Amniotic epithelial cell (primary cell): ENCODE measurements around the gene SIX5.
"Not testable (repeated sequence)": the region's sequence is repeated elsewhere in the genome, so short reads cannot be mapped to it uniquely, and the experiment has no call there.

ENCODE experiments used
- DNase-seq: peaks from one replicate; pipeline ENCODE4 v3.0.0-alpha.2; 2010; ENCODE audit warnings: low read depth

The SIX5 gene

DNA sequence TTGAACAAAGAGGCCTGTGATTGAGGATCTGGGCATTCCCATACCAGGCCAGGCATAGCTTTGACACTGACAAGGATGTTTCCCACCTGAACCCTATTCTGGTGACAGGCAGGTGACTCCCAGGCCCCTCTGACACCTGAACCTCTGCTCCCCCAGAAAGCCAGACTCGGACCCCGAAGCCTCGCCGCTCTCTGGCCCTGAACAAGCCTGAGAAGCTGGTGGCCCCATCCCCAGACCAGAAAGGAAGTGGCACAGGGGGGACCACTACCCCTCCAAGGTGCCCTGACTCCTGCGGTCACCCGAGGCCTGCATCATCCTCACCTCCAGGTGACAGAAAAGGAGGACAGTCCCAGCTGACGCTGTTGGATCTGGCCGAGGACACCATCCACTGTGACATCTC, 14.7 kb downstream of the SIX5 start:
- DNase-seq, result no peak

DNA sequence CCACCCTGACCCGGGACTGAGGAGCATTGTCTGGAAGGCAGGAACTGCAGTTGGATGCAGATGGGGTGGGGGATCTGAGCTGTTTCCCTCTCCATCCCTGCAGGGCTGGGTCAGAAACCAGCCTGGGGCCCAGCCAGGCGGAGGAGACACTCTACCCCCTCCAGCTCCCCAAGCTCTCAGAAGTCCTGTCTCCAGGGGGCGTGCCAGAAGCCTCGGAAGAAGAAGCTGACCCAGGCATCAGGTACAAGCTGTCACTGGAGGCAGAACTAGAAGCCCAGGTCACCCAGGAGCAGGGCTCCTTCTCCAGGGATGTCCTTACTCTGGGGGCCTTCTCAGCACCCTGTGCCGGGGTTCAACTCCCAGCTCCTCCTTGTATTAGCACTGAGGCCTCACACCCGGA, 15.5 kb downstream of the SIX5 start:
- DNase-seq, result no peak

DNA sequence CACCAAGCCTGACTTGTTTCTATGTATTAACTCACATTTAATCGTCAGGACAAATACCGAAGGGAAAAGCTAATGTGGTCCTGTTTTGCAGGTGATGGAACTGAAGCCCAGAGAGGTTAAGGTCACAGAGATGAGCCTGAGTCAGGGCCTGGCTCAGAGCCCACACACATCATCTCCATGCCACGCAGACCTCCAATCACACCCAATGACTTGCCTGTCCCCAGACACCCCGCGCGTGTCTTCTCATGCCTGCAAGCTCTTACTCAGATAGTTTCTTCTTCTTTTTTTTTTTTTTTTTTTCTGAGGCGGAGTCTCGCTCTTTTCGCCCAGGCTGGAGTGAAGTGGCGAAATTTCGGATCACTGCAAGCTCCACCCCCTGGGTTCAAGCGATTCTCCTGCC, 16.4 kb downstream of the SIX5 start:
- no peak for DNase-seq

DNA sequence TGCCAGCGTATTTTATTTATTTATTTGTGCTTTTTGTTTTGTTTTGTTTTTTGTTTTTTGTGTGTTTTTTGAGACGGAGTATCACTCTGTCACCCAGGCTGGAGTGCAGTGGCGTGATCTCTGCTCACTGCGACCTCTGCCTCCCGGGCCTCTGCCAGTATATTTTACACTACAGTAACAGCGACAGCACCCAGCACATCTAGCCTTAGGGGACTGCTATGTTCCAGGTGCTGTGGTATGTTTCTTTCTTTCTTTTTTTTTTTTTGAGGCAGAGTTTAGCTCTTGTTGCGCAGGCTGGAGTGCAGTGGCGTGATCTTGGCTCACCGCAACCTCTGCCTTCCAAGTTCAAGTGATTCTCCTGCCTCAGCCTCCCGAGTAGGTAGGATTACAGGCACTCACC, 17.6 kb downstream of the SIX5 start:
- not testable (repeated sequence) for DNase-seq

DNA sequence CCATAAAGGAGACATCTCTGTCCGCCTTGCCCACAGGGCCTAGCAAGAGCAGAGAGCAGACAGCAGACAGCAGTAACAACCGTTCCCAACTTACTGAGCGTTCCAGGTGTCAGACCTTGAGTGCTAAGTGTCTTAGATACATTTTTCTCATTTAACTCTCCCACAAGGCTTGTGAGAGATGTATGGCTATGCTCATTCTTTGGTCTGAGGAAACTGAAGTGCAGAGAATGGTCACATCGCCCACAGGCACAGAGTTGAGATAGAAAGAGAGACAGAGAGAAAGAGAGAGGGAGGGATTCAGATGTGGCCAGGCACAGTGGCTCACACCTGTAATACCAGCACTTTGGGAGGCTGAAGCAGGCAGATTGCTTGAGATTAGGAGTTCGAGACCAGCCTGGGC, 21.5 kb downstream of the SIX5 start:
- no peak for DNase-seq

DNA sequence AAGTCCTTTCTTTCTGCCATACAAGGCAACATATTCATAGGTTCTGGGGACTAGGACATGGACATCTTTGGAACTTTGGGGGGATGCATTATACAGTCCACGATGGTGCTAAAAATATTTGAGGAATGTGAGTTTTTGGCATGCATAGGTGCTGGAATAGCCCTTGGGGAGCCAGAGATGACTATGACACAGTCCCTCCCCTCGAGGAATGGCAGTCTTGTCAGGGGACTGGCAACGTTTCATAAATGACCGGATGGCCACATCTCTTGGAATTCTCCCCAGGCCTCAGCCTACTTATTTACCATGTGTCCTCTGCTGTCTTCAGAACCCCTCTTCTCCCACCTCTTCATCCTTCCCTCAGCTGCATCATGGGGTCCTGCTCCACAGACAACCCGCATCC, 22.2 kb downstream of the SIX5 start:
- DNase-seq, result no peak

DNA sequence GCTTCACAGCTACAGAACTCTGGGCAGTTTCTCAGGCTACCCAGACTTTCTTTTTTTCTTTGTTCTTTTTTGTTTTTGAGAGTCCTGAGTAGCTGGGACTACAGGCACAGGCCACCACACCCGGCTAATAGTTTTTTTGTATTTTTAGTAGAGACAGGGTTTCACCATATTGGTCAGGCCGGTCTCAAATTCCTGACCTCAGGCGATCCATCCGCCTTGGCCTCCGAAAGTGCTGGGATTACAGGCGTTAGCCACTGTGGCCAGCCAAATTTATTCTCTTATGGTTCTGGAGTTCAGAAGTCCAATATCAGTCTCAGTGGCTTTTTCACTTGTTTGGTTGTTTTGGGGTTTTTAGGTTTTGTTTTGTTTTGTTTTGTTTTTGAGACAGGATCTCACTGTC, 23.4 kb downstream of the SIX5 start:
- DNase-seq, result no peak

DNA sequence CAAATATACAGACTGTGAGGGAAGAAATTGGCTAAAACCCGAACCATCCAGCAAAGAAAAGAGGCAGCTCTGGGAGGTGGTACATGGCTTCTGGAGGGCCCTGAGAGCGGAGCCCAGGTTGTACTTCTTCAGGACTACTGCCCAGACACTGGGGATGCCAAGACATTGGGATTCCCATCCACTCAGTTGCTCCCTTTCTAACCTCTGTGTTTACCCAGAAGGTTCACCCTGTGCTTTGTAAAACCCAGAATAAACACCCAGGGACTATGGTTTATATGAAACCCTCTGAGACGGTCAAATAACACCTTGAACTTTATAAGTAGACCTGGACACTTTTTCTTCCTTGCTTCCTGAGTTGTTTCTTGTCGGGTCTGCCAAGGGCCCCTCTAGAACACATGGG, 26.1 kb downstream of the SIX5 start:
- no peak for DNase-seq

DNA sequence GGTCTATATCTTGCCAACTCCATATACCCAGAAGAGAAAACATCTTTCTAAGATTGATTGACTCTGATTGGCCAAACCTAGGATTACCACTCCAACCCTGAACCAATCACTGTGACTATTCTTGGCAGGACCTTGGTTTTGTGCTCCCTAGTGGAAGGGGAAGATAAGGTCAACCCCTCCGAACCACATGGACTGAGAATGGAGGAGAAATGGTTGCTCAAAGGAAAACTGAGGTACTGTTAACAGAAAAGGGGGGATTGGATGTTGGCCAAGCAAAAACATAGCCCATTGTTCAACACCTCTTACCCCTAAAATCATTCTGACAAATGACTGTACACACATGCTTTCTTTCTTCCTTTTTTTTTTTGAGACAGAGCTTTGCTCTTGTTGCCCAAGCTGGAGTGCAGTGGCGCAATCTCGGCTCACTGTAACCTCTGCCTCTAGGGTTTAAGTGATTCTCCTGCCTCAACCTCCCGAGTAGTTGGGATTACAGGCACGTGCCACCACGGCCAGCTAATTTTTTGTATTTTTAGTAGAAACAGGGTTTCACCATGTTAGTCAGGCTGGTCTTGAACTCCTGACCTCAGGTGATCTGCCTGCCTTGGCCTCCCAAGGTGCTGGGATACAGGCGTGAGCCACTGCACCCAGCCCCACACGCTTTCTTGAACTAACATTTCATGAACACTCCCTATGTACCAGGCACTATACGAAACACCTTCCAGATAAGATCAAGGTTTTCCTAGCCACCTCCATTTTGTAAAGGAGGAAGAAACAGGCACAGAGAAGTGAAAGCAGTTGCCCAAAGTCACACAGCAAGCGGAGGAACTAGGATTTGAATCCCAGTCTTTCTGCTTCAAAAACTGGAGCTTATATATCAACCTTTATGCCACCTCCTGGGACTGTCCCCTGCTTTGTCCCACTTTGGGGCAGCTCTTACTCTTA, 29.3 kb downstream of the SIX5 start:
- peak; percentile 21 for DNase-seq

DNA sequence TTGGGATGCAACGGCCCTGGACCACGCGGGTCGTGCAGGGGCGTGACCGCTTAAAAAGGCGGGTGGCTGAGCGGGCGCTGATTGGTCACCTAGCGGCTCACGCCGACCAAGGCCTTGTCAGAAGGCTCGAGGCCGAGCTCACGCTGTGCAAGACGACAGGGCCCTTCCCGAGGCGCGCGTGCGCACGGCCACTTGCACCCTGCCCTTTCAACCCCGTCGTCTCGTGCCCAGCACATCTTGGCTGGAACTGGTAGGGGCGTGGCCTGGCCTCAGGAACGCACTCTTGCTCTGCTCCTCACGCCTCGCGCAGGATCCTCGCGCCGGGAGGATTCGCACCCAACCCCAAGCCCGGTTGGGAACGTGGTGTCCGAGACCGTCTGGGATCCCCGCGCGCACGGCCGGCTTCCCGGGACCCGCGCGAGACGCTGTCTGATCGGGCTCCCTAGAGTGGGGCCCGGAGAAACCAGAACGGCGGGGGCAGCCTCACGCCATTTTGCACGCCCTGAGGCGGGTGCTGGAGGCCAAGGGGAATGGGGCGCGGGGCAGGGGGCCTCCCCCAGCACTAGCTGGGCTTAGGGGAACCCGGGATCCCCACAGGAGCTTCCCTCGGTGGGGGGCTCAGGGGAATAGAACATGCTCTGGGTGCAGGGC, 35.8 kb downstream of the SIX5 start, which contains the start of gene MEIOSIN:
TSS of gene MEIOSIN (plus strand) at position 280 of the 651 bp plus-strand sequence. CDS start 1,938 bp downstream, outside the sequence.
- no peak for DNase-seq

DNA sequence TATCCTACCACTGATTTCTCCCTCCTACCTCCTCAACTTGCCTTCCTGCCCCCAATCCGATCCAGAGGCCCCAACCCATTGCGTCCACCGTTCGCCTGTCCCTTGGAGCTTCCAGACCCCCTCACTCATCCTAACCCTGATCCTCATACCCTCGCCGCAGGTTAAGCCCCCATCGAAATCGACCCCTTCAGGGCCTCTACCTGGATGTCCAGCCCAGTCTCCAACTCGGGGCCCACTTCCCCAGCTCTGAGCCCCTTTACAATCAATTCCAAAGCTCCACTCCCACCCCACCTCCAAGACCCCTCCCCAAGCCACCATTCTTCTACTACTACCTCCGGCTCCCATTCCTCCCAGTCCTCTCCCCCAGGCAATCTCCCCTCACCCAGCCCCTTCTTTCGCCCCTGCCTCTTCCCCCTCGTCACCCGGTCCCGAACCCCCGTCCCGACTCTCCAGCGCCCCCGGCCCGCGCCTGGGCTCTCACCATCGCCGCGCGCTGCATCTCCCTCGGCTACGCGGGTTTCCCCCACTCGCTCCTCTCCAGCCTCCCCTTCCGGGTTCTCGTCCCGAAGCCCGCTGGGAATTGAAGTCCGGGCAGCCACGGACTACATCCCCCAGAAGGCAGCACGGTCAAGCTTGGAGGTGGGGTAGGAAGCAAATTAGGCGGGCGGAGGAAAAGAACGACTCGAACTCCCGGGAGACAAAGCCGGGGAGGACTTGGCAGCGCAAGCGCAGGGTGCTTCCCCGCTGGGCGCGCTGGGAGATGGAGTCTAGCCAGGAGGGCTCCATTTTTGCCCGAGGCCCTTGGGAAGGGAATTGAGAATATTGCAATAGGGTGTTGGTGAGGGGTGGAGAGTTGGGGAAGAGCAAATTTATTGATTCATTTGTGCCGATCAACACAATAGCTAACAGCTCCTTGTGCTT, 38.4 kb downstream of the SIX5 start, which contains the start of gene FBXO46:
TSS of gene FBXO46 (minus strand) at position 529 of the 921 bp plus-strand sequence. CDS start 17,401 bp downstream, outside the sequence.
- peak; percentile 98 for DNase-seq

DNA sequence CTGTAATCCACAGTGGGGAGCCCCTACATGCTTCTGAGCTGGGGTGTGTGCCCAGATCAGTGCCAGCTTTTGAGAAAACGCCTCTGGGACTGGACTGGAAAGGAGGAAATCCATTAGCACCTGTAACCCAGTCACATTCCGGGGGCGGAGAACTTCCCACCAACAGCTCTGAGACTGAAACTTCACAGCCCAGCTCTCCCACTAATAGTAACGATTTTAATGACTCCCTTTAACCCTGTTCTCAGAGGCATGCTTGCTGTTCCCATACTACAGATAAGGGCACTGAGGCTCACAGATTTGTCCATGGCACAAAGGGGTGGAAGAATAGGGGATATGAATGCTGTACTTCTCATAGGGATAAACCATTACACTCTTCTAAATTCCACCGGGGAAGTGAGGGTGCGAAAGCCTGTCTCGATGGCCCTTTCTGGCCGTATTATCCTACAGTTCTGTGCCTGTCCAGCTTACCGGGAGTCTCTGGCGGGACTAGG, 39.2 kb downstream of the SIX5 start:
- DNase-seq, result no peak

DNA sequence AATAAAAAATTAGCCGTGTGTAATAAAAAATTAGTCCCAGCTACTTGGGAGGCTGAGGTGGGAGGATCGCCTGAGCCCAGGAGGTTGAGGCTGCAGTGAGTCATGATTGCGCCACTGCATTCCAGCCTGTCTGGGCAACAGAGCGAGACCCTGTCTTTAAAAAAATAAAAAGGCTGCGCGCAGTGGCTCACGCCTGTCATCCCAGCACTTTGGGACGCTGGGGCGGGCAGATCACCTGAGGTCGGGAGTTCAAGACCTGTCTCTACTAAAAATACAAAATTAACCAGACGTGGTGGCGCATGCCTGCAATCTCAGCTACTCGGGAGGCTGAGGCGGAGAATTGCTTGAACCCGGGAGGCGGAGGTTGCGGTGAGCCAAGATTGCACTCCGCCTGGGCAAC, 40.4 kb downstream of the SIX5 start:
- DNase-seq, result not testable (repeated sequence)

DNA sequence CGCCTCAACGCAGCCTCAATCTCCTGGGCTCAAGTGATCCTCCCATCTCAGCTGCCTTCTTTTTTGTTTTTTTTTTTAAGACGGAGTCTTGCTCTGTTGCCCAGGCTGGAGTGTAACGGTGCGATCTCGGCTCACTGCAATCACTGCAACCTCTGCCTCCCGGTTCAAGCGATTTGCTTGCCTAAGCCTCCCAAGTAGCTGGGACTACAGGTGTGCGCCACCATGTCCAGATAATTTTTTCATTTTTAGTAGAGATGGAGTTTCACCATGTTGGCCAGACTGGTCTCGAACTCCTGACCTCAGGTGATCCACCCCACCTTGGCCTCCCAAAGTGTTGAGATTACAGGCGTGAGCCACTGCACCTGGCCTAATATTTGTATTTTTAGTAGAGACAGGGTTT, 49.0 kb downstream of the SIX5 start:
- DNase-seq, result not testable (repeated sequence)

DNA sequence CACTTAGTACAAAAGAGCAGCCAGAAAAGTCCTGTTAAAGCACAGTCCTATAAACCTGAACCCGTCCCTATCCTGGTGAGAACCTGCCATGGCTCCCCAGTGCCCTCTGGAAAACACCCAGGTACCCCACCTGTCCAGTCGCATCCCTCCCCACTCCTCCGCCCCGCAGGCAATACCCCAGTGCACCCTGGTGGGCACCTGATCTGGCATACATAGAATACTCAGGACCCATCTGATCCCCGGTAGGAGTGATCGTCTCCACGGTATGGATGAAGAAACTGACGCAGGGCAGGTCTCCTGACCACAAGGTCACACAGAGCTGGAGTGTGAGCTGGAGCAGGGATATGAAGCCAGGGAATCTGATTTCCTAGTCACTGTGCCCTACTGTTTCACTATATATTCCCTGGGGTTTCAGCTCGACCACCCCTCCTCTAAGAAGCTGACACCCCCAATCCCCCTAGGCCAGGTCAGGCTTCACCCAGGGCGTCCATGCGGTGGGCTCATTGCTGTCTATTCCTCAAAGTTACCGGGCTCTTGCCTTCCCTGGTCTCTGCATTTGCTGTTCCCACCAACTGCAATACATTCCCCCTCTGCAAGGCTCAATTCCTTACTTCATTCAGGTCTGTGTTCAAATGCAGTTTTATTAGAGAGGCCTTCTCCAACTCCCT, 50.9 kb downstream of the SIX5 start:
- peak; percentile 39 for DNase-seq

DNA sequence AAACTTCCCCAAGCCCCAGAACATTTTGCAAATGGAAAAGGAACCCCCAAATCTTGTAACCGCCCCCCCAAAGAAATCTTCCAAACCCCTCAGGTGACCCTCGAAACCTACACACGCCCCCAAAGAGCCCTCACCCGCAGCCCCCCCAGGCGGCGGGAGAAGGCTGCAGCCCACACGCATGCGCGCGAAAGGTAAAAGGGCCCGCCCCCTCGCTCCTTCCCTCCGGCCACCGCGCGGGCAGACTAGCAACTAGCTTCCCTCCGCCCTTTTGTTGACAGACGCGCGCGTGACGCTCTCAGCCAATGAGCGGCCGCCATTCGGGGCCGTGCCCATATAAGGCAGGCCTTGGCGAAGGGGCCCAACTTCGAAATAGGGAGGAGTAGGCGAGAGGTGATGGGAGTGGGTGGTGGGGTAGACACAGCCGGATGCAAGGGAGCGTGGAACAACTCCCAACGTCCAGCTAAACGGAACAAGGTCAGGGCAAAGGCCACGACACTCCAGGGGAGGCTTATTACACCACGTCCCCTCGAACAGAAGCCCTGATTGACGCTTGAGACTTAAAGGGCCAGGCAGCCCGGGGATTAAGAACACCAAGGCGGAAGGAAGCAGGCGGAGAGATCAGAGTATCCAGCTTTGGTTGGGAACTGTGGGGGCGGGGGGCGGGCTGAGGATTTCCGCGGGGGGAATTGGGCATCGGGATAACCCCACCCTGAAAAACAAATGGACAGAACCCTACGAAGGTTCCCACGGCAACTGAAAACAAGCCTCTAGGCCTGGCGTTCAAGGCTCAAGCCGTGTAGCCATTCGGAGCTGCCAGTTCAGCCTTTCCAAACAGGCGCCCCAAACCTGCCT, 51.7 kb downstream of the SIX5 start:
- peak; percentile 100 for DNase-seq

DNA sequence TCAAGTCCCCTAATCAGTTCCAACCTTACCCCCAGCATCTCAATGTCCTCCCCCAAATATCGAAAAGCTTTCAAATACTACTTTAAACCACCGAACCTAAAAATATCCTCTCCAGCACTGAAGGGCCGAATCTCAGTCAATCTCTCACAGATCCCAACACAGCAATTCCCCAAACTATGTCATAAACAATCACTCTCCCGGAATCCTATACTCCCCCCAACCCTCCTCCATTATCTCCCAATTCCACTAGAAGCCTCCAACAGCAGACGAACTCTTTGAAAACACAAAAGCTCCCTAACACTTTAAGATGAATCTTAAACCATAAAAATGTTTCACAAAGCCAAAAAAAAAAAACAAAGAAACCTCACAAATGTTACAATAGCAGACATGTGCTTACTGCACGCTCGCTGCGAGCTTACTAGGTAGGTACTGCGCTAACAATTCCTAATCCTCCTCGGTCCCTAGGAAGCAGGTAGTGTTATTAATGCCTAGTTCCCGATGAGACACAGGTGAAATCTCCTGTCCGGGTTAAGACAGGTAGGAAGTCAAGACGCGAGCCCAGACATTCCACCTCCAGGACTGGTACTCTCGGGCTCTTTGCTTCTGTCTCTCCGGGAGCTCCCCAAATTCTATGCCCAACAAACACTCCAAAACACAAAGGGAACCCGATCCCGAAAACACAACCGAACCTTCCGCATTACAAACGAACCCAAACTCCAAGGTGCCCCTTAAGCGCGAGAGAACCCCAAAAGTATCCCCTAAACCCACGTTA, 52.5 kb downstream of the SIX5 start:
- peak; percentile 20 for DNase-seq

DNA sequence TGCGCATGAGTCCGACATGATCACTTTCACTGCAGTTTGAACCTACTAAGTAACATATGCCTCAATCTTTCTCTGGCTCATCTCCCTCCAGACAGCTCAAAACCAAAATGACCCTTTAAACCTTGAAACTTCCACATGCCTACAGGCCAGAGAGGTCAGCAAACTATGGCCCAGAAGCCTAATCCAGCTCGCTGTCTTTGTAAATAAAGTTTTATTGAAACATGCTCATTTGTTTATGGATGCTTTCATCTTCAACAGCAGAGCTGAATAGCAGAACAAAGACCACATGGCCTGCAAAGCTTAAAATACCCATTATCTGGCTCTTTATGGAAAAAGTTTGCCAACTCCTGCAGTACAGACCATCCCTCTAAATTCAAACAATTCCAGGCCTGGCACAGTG, 53.9 kb downstream of the SIX5 start:
- DNase-seq, result no peak
